Measurements from ENCODE around the gene RTP5. TPM values are rescaled to one million over a fixed set of nuclear protein-coding genes. Genes with fewer than 3 reads are reported as not detected.

Gene RTP5
- polyA plus RNA-seq, 1 of the 3 experiments (the other 2 are of a cell fraction) = not detected

- 69% methylated on average over 3 of the region's 3 CpGs for WGBS (ENCODE audit: low lambda C conversion rate)
- no peak for DNase-seq
- ChIA-PET CTCF (no interaction called here), POLR2A (no interaction called here)
- H3F3A ChIP-seq (replicated peaks; ENCODE audit: insufficient read depth) = peaks cover 4% of the 10 kb centered on the region
- H3K9me3 ChIP-seq = no peaks in the 10 kb centered on the region
- no peaks in the 10 kb centered on the region for H3K79me2 ChIP-seq (ENCODE audit: insufficient read depth)
- H3K27ac ChIP-seq (ENCODE audit: low read depth in 2 of 2, low read length in 1 of 2) = no peak overlapping the region
- H3K9ac ChIP-seq = no peak overlapping the region
- H3K27me3 ChIP-seq (ENCODE audit: insufficient read depth) = no peaks in the 10 kb centered on the region
- no peak overlapping the region for H2AFZ ChIP-seq (ENCODE audit: low read depth)
- no peak overlapping the region for H3K4me3 ChIP-seq (ENCODE audit: low read depth in 2 of 2, low read length in 1 of 2)
- no peak for TF ChIP-seq USF2 (IDR thresholded peaks at IDR 0.05; ENCODE audit: borderline replicate concordance, low read depth, low read length)
- no peak for TF ChIP-seq MEF2A (IDR thresholded peaks at IDR 0.05; ENCODE audit: borderline replicate concordance, low read depth)
- no peak for TF ChIP-seq FOXM1 (IDR thresholded peaks at IDR 0.05; ENCODE audit: low read depth)
- TF ChIP-seq RXRA (IDR thresholded peaks at IDR 0.05; ENCODE audit: borderline replicate concordance, low read depth) = no peak
- TF ChIP-seq ELF1 (IDR thresholded peaks at IDR 0.05) = no peak
- TF ChIP-seq IRF3 (IDR thresholded peaks at IDR 0.05; ENCODE audit: low read depth, low read length) = no peak
- TF ChIP-seq MXI1 (IDR thresholded peaks at IDR 0.05; ENCODE audit: low read depth, low read length) = no peak
- TF ChIP-seq RAD21 (IDR thresholded peaks at IDR 0.05; ENCODE audit: low read length) = no peak
- TF ChIP-seq RCOR1 (IDR thresholded peaks at IDR 0.05; ENCODE audit: low read length) = no peak
- TF ChIP-seq EP300 (IDR thresholded peaks at IDR 0.05; ENCODE audit: borderline replicate concordance in 1 of 2, low read depth in 1 of 2, low read length in 1 of 2) = no peak
- no peak for TF ChIP-seq RFX5 (IDR thresholded peaks at IDR 0.05; ENCODE audit: low read length)
- no peak for TF ChIP-seq POLR2AphosphoS5 (IDR thresholded peaks at IDR 0.05; ENCODE audit: low read depth, low read length)
- TF ChIP-seq PBX3 (IDR thresholded peaks at IDR 0.05) = no peak
- TF ChIP-seq NRF1 (IDR thresholded peaks at IDR 0.05; ENCODE audit: low read depth, low read length) = no peak
- no peak for TF ChIP-seq FOSL2 (IDR thresholded peaks at IDR 0.05; ENCODE audit: borderline replicate concordance, low read depth)
- TF ChIP-seq YY1 (IDR thresholded peaks at IDR 0.05; ENCODE audit: low read depth) = no peak
- TF ChIP-seq GABPA (IDR thresholded peaks at IDR 0.05; ENCODE audit: low read depth) = no peak
- no peak for TF ChIP-seq FOXJ3 (CRISPR knock-in tag; IDR thresholded peaks at IDR 0.05)
- TF ChIP-seq ZBTB33 (IDR thresholded peaks at IDR 0.05; ENCODE audit: borderline replicate concordance, low read depth) = no peak
- H3K4me1 ChIP-seq (ENCODE audit: control insufficient read depth in 1 of 2, insufficient read depth in 2 of 2, low read depth in 1 of 2, low read length in 1 of 2) = peaks cover 0 to 4% of the 10 kb centered on the region in 2 experiments; a peak in 1 of 4 replicates
- H4K20me1 ChIP-seq (ENCODE audit: insufficient read depth) = no peaks in the 10 kb centered on the region
- no peak overlapping the region for H3K4me2 ChIP-seq
- no peaks in the 10 kb centered on the region for H3K36me3 ChIP-seq (replicated peaks in 1 of 2; ENCODE audit: control insufficient read depth in 1 of 2, insufficient read depth in 2 of 2, low read length in 1 of 2)
- H3K9me2 ChIP-seq = no peaks in the 10 kb centered on the region
These were observed 4.0 kb upstream of the RTP5 start for GRCh38 chr2:241865416-241865956.
